Liver (tissue), 9 donors: ENCODE results near the gene CAPZA2. TPM values are rescaled to one million over a fixed set of nuclear protein-coding genes. Genes with fewer than 3 reads are reported as not detected.

Experiments
- DNase-seq: peaks from one replicate; pipeline ENCODE4 v3.0.0-alpha.2; 2017; ENCODE audit warnings: low spot score
- H3K27ac ChIP-seq, 2 donors: one replicate each; pipeline ENCODE4 v1.7.0; 2013; ENCODE audit warnings: inconsistent platforms in 2 of 2, low read length in 2 of 2, control low read depth in 1 of 2, low read depth in 1 of 2, mild to moderate bottlenecking in 1 of 2
- H3K27me3 ChIP-seq, 4 donors: one replicate each; pipeline versions ENCODE4 v1.6.1 to v1.7.0; 2013; ENCODE audit warnings: low read length in 3 of 4, inconsistent platforms in 1 of 4, mild to moderate bottlenecking in 1 of 4, moderate library complexity in 1 of 4; ENCODE audit not compliant: control insufficient read depth in 4 of 4, insufficient read depth in 4 of 4
- H3K36me3 ChIP-seq, 4 donors: one replicate each; pipeline versions ENCODE4 v1.6.1 to v1.7.0; 2013; ENCODE audit warnings: low read length in 3 of 4, mild to moderate bottlenecking in 3 of 4, low read depth in 1 of 4, moderate library complexity in 1 of 4; ENCODE audit not compliant: control insufficient read depth in 4 of 4, insufficient read depth in 3 of 4
- H3K4me1 ChIP-seq, 4 donors: one replicate each; pipeline versions ENCODE4 v1.6.1 to v1.7.0; 2013; ENCODE audit warnings: low read length in 3 of 4, mild to moderate bottlenecking in 3 of 4, moderate library complexity in 1 of 4; ENCODE audit not compliant: control insufficient read depth in 4 of 4, insufficient read depth in 4 of 4
- H3K4me3 ChIP-seq, 3 donors: one replicate each; pipeline versions ENCODE4 v1.6.1 to v1.7.0; 2013; ENCODE audit warnings: low read length in 3 of 3, control low read depth in 1 of 3, low read depth in 1 of 3, mild to moderate bottlenecking in 1 of 3
- H3K9ac ChIP-seq, 2 donors: one replicate each; pipeline ENCODE4 v1.7.0; 2013; ENCODE audit warnings: low read length in 2 of 2, mild to moderate bottlenecking in 2 of 2, moderate library complexity in 2 of 2, control low read depth in 1 of 2, low read depth in 1 of 2
- H3K9me3 ChIP-seq, 4 donors: one replicate each; pipeline versions ENCODE4 v1.6.1 to v1.7.0; 2013; ENCODE audit warnings: low read length in 3 of 4; ENCODE audit not compliant: control insufficient read depth in 4 of 4
- EGR1 ChIP-seq, 2 donors: IDR thresholded peaks; 2 replicates each; pipeline ENCODE4 v1.6.1; 2016 to 2018; ENCODE audit warnings: antibody characterized with exemption in 2 of 2, low read depth in 2 of 2
- FOXA1 ChIP-seq: IDR thresholded peaks from 2 replicates; pipeline ENCODE4 v1.6.1; 2016; ENCODE audit warnings: antibody characterized with exemption
- FOXA2 ChIP-seq: IDR thresholded peaks from 2 replicates; pipeline ENCODE4 v1.6.1; 2016; ENCODE audit warnings: antibody characterized with exemption
- GABPA ChIP-seq, 2 donors: IDR thresholded peaks in 1 of 2; conservative IDR thresholded peaks in 1 of 2; 2 replicates each; pipeline ENCODE4 v1.6.1; 2016; ENCODE audit warnings: antibody characterized with exemption in 2 of 2, mild to moderate bottlenecking in 1 of 2, moderate library complexity in 1 of 2
- HNF4A ChIP-seq, 2 donors: conservative IDR thresholded peaks; 2 replicates each; pipeline ENCODE4 v1.6.1; 2016; ENCODE audit warnings: antibody characterized with exemption in 2 of 2, mild to moderate bottlenecking in 2 of 2
- HNF4G ChIP-seq: IDR thresholded peaks from 2 replicates; pipeline ENCODE4 v1.6.1; 2016; ENCODE audit warnings: antibody characterized with exemption
- JUND ChIP-seq, 2 donors: IDR thresholded peaks; 2 replicates each; pipeline ENCODE4 v1.6.1; 2016; ENCODE audit warnings: antibody characterized with exemption in 2 of 2
- NR2F2 ChIP-seq: IDR thresholded peaks from 2 replicates; pipeline ENCODE4 v1.6.1; 2016; ENCODE audit warnings: antibody characterized with exemption
- RAD21 ChIP-seq, 2 donors: IDR thresholded peaks; 2 replicates each; pipeline ENCODE4 v1.6.1; 2016; ENCODE audit warnings: antibody characterized with exemption in 2 of 2, mild to moderate bottlenecking in 2 of 2
- RXRA ChIP-seq, 2 donors: IDR thresholded peaks; 2 replicates each; pipeline ENCODE4 v1.6.1; 2017 to 2018; ENCODE audit warnings: antibody characterized with exemption in 2 of 2, mild to moderate bottlenecking in 1 of 2
- SP1 ChIP-seq: IDR thresholded peaks from 2 replicates; pipeline ENCODE4 v1.6.1; 2018; ENCODE audit warnings: antibody characterized with exemption, mild to moderate bottlenecking
- TAF1 ChIP-seq: conservative IDR thresholded peaks from 2 replicates; pipeline ENCODE4 v1.6.1; 2016; ENCODE audit warnings: antibody characterized with exemption, mild to moderate bottlenecking
- YY1 ChIP-seq: IDR thresholded peaks from 2 replicates; pipeline ENCODE4 v1.6.1; 2016; ENCODE audit warnings: antibody characterized with exemption, mild to moderate bottlenecking
- polyA plus RNA-seq, 2 donors: library from polyadenylated mRNA; stranded (reverse) in 1 of 2; unstranded in 1 of 2; fragments of 200-250 nt in 1 of 2; fragments of >200 nt in 1 of 2; fragmentation: Nextera tagmentation in 1 of 2; extraction: Ambion mirVana in 1 of 2; gene quantifications; one replicate each; pipeline versions ENCODE4 v1.2.1 to v1.2.3, GENCODE V29; 2013 to 2015
- total RNA-seq, 2 donors: library from RNA; depleted of rRNA; stranded (reverse); fragments of >200 nt; gene quantifications; one replicate each; pipeline ENCODE4 v1.2.3, GENCODE V29; 2014
- TF ChIP-seq, protein P1 (sequence below): IDR thresholded peaks from 2 replicates; pipeline ENCODE4 v1.6.1; 2016; ENCODE audit warnings: antibody characterized with exemption
- TF ChIP-seq, protein P2 (sequence below): IDR thresholded peaks from 2 replicates; pipeline ENCODE4 v1.6.1; 2016; ENCODE audit warnings: antibody characterized with exemption
- TF ChIP-seq, protein P3 (sequence below): IDR thresholded peaks from 2 replicates; pipeline ENCODE4 v1.6.1; 2016; ENCODE audit warnings: antibody characterized with exemption
- TF ChIP-seq, protein P4 (sequence below): fragments of 150-350 bp; IDR thresholded peaks from 2 replicates; pipeline ENCODE4 v1.5.1; 2017; ENCODE audit warnings: improper control_type of control experiment, low read depth, low read length; ENCODE audit not compliant: missing input control
- TF ChIP-seq, protein P5 (sequence below): IDR thresholded peaks from 2 replicates; pipeline ENCODE4 v1.6.1; 2016; ENCODE audit warnings: antibody characterized with exemption, mild to moderate bottlenecking
- donor health status: healthy.
- donor health status: healthy.
- donor health status: healthy.
- donor health status: healthy.
- donor health status: healthy.

CAPZA2 gene
- total and polyA plus RNA-seq, 4 donors: 45.1 to 90.0 (median 69.1) TPM

- TF ChIP-seq JUND (IDR thresholded peaks at IDR 0.05) (no peak), RXRA (IDR thresholded peaks at IDR 0.05) (no peak), EGR1 (IDR thresholded peaks at IDR 0.05; ENCODE audit: low read depth in 2 of 2) (no peak), NR2F2 (no peak), TAF1 (no peak), RAD21 (IDR thresholded peaks at IDR 0.05) (no peak), YY1 (no peak), HNF4G (no peak), SP1 (no peak), FOXA2 (no peak), FOXA1 (no peak), GABPA (IDR thresholded peaks at IDR 0.05 in 1 of 2, conservative IDR thresholded peaks at IDR 0.05 in 1 of 2) (no peak), HNF4A (conservative IDR thresholded peaks at IDR 0.05) (no peak)
- TF ChIP-seq, protein P1, sequence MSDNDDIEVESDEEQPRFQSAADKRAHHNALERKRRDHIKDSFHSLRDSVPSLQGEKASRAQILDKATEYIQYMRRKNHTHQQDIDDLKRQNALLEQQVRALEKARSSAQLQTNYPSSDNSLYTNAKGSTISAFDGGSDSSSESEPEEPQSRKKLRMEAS: no peak
- TF ChIP-seq, protein P2, sequence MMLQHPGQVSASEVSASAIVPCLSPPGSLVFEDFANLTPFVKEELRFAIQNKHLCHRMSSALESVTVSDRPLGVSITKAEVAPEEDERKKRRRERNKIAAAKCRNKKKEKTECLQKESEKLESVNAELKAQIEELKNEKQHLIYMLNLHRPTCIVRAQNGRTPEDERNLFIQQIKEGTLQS: no peak
- TF ChIP-seq, protein P3, sequence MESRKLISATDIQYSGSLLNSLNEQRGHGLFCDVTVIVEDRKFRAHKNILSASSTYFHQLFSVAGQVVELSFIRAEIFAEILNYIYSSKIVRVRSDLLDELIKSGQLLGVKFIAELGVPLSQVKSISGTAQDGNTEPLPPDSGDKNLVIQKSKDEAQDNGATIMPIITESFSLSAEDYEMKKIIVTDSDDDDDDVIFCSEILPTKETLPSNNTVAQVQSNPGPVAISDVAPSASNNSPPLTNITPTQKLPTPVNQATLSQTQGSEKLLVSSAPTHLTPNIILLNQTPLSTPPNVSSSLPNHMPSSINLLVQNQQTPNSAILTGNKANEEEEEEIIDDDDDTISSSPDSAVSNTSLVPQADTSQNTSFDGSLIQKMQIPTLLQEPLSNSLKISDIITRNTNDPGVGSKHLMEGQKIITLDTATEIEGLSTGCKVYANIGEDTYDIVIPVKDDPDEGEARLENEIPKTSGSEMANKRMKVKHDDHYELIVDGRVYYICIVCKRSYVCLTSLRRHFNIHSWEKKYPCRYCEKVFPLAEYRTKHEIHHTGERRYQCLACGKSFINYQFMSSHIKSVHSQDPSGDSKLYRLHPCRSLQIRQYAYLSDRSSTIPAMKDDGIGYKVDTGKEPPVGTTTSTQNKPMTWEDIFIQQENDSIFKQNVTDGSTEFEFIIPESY: no peak
- TF ChIP-seq, protein P4, sequence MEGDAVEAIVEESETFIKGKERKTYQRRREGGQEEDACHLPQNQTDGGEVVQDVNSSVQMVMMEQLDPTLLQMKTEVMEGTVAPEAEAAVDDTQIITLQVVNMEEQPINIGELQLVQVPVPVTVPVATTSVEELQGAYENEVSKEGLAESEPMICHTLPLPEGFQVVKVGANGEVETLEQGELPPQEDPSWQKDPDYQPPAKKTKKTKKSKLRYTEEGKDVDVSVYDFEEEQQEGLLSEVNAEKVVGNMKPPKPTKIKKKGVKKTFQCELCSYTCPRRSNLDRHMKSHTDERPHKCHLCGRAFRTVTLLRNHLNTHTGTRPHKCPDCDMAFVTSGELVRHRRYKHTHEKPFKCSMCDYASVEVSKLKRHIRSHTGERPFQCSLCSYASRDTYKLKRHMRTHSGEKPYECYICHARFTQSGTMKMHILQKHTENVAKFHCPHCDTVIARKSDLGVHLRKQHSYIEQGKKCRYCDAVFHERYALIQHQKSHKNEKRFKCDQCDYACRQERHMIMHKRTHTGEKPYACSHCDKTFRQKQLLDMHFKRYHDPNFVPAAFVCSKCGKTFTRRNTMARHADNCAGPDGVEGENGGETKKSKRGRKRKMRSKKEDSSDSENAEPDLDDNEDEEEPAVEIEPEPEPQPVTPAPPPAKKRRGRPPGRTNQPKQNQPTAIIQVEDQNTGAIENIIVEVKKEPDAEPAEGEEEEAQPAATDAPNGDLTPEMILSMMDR: no peak
- TF ChIP-seq, protein P5, sequence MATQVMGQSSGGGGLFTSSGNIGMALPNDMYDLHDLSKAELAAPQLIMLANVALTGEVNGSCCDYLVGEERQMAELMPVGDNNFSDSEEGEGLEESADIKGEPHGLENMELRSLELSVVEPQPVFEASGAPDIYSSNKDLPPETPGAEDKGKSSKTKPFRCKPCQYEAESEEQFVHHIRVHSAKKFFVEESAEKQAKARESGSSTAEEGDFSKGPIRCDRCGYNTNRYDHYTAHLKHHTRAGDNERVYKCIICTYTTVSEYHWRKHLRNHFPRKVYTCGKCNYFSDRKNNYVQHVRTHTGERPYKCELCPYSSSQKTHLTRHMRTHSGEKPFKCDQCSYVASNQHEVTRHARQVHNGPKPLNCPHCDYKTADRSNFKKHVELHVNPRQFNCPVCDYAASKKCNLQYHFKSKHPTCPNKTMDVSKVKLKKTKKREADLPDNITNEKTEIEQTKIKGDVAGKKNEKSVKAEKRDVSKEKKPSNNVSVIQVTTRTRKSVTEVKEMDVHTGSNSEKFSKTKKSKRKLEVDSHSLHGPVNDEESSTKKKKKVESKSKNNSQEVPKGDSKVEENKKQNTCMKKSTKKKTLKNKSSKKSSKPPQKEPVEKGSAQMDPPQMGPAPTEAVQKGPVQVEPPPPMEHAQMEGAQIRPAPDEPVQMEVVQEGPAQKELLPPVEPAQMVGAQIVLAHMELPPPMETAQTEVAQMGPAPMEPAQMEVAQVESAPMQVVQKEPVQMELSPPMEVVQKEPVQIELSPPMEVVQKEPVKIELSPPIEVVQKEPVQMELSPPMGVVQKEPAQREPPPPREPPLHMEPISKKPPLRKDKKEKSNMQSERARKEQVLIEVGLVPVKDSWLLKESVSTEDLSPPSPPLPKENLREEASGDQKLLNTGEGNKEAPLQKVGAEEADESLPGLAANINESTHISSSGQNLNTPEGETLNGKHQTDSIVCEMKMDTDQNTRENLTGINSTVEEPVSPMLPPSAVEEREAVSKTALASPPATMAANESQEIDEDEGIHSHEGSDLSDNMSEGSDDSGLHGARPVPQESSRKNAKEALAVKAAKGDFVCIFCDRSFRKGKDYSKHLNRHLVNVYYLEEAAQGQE: no peak
- Histone ChIP-seq H3K9me3 (no peaks in the 10 kb centered on the region), H3K27ac (peak overlapping the region in 1 of 2 donors; percentile 23), H3K4me1 (peaks cover 0 to 24% (median 11%) of the 10 kb centered on the region in 4 donors), H3K36me3 (no peaks in the 10 kb centered on the region), H3K9ac (no peak overlapping the region), H3K27me3 (no peaks in the 10 kb centered on the region), H3K4me3 (no peak overlapping the region)
- no peak for DNase-seq
Measured at GRCh38 chr7:116955340-116955739, 93.0 kb downstream of the CAPZA2 start.
